ENCODE data around the gene SFPQ.
"Not testable (repeated sequence)": the region's sequence is repeated elsewhere in the genome, so short reads cannot be mapped to it uniquely, and the experiment has no call there.

SFPQ gene

GRCh38 chr1:35177237-35177786 is 15.6 kb downstream of the SFPQ start:
- DNase-seq (ENCODE audit: low spot score in 2 of 2) (no peak), ATAC-seq (no peak)
- Mint-ChIP-seq H3K27ac (peak overlapping the region; percentile 48), H3K36me3 (peaks cover 85% of the 10 kb centered on the region), H3K4me3 (no peak overlapping the region), H3K4me1 (peaks cover 37% of the 10 kb centered on the region), H3K9me3 (no peaks in the 10 kb centered on the region)

GRCh38 chr1:35175602-35176001 is 17.3 kb downstream of the SFPQ start:
- H3K9me3 Mint-ChIP-seq, result no peaks in the 10 kb centered on the region
- H3K36me3 Mint-ChIP-seq, result peaks cover 68% of the 10 kb centered on the region
- DNase-seq (ENCODE audit: low spot score in 2 of 2), result no peak
- ATAC-seq, result no peak
- peaks cover 20% of the 10 kb centered on the region for H3K4me1 Mint-ChIP-seq
- H3K4me3 Mint-ChIP-seq, result no peak overlapping the region
- H3K27ac Mint-ChIP-seq, result no peak overlapping the region

- no peak for DNase-seq (ENCODE audit: low spot score in 2 of 2)
Observed at GRCh38 chr1:35175098-35175576, 17.8 kb downstream of the SFPQ start.

GRCh38 chr1:35173909-35174540 is 18.9 kb downstream of the SFPQ start:
- Mint-ChIP-seq H3K36me3 (peaks cover 52% of the 10 kb centered on the region), H3K4me3 (no peak overlapping the region), H3K9me3 (no peaks in the 10 kb centered on the region), H3K4me1 (peaks cover 10% of the 10 kb centered on the region), H3K27ac (peak overlapping the region; percentile 9)
- DNase-seq (ENCODE audit: low spot score in 2 of 2) (no peak), ATAC-seq (no peak)

More at GRCh38 chr1:35175098-35175576, 17.8 kb downstream of the SFPQ start:
- ATAC-seq, result no peak
- Mint-ChIP-seq H3K36me3 (peaks cover 64% of the 10 kb centered on the region), H3K4me1 (peaks cover 15% of the 10 kb centered on the region), H3K27ac (no peak overlapping the region), H3K4me3 (no peak overlapping the region), H3K9me3 (no peaks in the 10 kb centered on the region)

- ATAC-seq, result no peak
- peaks cover 8% of the 10 kb centered on the region for H3K4me1 Mint-ChIP-seq
- no peaks in the 10 kb centered on the region for H3K9me3 Mint-ChIP-seq
- H3K36me3 Mint-ChIP-seq, result peaks cover 47% of the 10 kb centered on the region
- peak overlapping the region; percentile 9 for H3K27ac Mint-ChIP-seq
- DNase-seq (ENCODE audit: low spot score in 2 of 2), result no peak
- H3K4me3 Mint-ChIP-seq, result no peak overlapping the region
Observed at GRCh38 chr1:35173491-35173890, 19.5 kb downstream of the SFPQ start.

GRCh38 chr1:35172022-35172421 is 20.9 kb downstream of the SFPQ start:
- Mint-ChIP-seq H3K27ac (no peak overlapping the region), H3K9me3 (no peaks in the 10 kb centered on the region), H3K4me1 (no peaks in the 10 kb centered on the region), H3K36me3 (peaks cover 32% of the 10 kb centered on the region), H3K4me3 (no peak overlapping the region)
- no peak for ATAC-seq
- no peak for DNase-seq (ENCODE audit: low spot score in 2 of 2)

- H3K4me3 Mint-ChIP-seq, result no peak overlapping the region
- H3K36me3 Mint-ChIP-seq, result peaks cover 28% of the 10 kb centered on the region
- ATAC-seq (no peak), DNase-seq (ENCODE audit: low spot score in 2 of 2) (no peak)
- no peak overlapping the region for H3K27ac Mint-ChIP-seq
- no peaks in the 10 kb centered on the region for H3K4me1 Mint-ChIP-seq
- no peaks in the 10 kb centered on the region for H3K9me3 Mint-ChIP-seq
Observed at GRCh38 chr1:35171579-35171978, 21.4 kb downstream of the SFPQ start.

GRCh38 chr1:35164893-35165292 is 28.1 kb downstream of the SFPQ start:
- H3K27ac Mint-ChIP-seq, result no peak overlapping the region
- no peak for DNase-seq (ENCODE audit: low spot score in 2 of 2)

GRCh38 chr1:35151220-35151619 is 41.7 kb downstream of the SFPQ start:
- DNase-seq (ENCODE audit: low spot score in 2 of 2) (no peak), ATAC-seq (no peak)
- H3K9me3 Mint-ChIP-seq, result no peaks in the 10 kb centered on the region
- H3K4me3 Mint-ChIP-seq, result no peak overlapping the region
- H3K4me1 Mint-ChIP-seq, result peaks cover 4% of the 10 kb centered on the region
- no peak overlapping the region for H3K27ac Mint-ChIP-seq
- no peaks in the 10 kb centered on the region for H3K36me3 Mint-ChIP-seq

More at GRCh38 chr1:35164893-35165292, 28.1 kb downstream of the SFPQ start:
- Mint-ChIP-seq H3K4me3 (no peak overlapping the region), H3K9me3 (peaks cover 2% of the 10 kb centered on the region), H3K36me3 (no peaks in the 10 kb centered on the region), H3K4me1 (no peaks in the 10 kb centered on the region)
- ATAC-seq, result no peak

- H3K9me3 Mint-ChIP-seq, H3K36me3 Mint-ChIP-seq: not testable (repeated sequence)
- Mint-ChIP-seq H3K4me3 (peak overlapping the region; percentile 40), H3K4me1 (peaks cover 11% of the 10 kb centered on the region), H3K27ac (peak overlapping the region; percentile 70)
- DNase-seq (ENCODE audit: low spot score in 2 of 2) (peak in 1 of 2 donors; percentile 51), ATAC-seq (peak; percentile 40)
Observed at GRCh38 chr1:35145892-35146549, 46.9 kb downstream of the SFPQ start.

GRCh38 chr1:35143737-35144508 is 49.0 kb downstream of the SFPQ start:
- ATAC-seq, result no peak
- H3K4me1 Mint-ChIP-seq, result peaks cover 11% of the 10 kb centered on the region
- DNase-seq (ENCODE audit: low spot score in 2 of 2), result no peak
- H3K27ac Mint-ChIP-seq, result no peak overlapping the region
- no peak overlapping the region for H3K4me3 Mint-ChIP-seq
- H3K9me3 Mint-ChIP-seq, result no peaks in the 10 kb centered on the region
- H3K36me3 Mint-ChIP-seq, result no peaks in the 10 kb centered on the region

- not testable (repeated sequence) for H3K4me3 Mint-ChIP-seq; H3K27ac Mint-ChIP-seq; H3K36me3 Mint-ChIP-seq; DNase-seq (ENCODE audit: low spot score in 2 of 2); H3K9me3 Mint-ChIP-seq; ATAC-seq
- peaks cover 11% of the 10 kb centered on the region for H3K4me1 Mint-ChIP-seq
Observed at GRCh38 chr1:35142728-35143127, 50.2 kb downstream of the SFPQ start.

GRCh38 chr1:35142294-35142693 is 50.7 kb downstream of the SFPQ start:
- H3K36me3 Mint-ChIP-seq, result not testable (repeated sequence)

GRCh38 chr1:35137590-35137989 is 55.4 kb downstream of the SFPQ start:
- ATAC-seq; H3K4me1 Mint-ChIP-seq; DNase-seq (ENCODE audit: low spot score in 2 of 2); H3K27ac Mint-ChIP-seq; H3K36me3 Mint-ChIP-seq; H3K9me3 Mint-ChIP-seq; H3K4me3 Mint-ChIP-seq: not testable (repeated sequence)

More at GRCh38 chr1:35142294-35142693, 50.7 kb downstream of the SFPQ start:
- H3K27ac Mint-ChIP-seq; H3K9me3 Mint-ChIP-seq; DNase-seq (ENCODE audit: low spot score in 2 of 2); ATAC-seq; H3K4me3 Mint-ChIP-seq: not testable (repeated sequence)
- H3K4me1 Mint-ChIP-seq, result peaks cover 11% of the 10 kb centered on the region

GRCh38 chr1:35136780-35137179 is 56.2 kb downstream of the SFPQ start:
- Mint-ChIP-seq H3K9me3 (no peaks in the 10 kb centered on the region), H3K36me3 (no peaks in the 10 kb centered on the region), H3K4me1 (no peaks in the 10 kb centered on the region), H3K27ac (no peak overlapping the region), H3K4me3 (no peak overlapping the region)
- ATAC-seq (no peak), DNase-seq (ENCODE audit: low spot score in 2 of 2) (no peak)

All from stimulated activated effector memory CD8-positive, alpha-beta T cell treated with anti-CD3 and anti-CD28 coated beads, Interleukin-12 subunit alpha, Interleukin-12 subunit beta, amount 100 ng/mL, for 72 hours (primary cell).